Choroid plexus epithelial cell (primary cell): ENCODE results near the gene GATA5.

ENCODE experiments used
- DNase-seq: peaks from one replicate; pipeline ENCODE4 v3.0.0-alpha.2; 2010; ENCODE audit warnings: low read depth
- H3K4me3 ChIP-seq: 2 replicates; pipeline ENCODE4 v1.5.1; 2011; ENCODE audit warnings: low read depth, mild to moderate bottlenecking, control low read depth, low read length, moderate library complexity
- TF ChIP-seq, protein P1 (sequence below): conservative IDR thresholded peaks from 2 replicates; pipeline ENCODE4 v1.5.1; 2011; ENCODE audit warnings: low read depth, mild to moderate bottlenecking, control low read depth, inconsistent platforms, low read length, moderate library complexity

GATA5 gene

DNA sequence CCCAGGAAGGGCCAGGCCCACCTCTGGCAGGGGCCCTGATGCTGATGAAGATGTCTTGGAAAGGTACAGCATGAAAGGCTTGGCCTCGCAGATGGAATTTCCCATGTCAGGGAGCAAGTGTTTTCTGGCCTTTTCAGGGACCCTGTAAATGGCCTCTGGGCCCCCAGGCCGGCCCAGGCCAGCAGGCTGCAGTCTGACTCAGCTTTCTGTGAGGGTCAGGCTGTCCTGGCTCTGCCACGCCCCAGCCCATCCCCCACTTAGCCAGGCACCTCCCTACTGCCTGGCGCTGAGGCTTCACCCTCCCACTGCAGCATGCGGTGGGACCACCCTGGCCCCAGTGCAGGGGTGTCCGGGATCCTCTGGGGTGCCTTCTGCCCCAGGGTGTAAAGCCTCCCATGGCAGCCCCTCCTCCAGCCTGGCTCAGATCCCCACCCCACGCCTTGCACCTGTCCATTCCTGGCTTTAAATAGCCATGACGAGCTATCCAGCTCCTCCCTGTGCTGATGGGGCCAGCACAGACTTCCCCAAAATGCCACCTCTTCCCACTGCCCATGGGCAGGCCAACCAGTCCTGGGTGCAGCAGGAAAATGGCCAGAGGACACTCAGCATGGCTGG, 35.6 kb upstream of the GATA5 start:
- no peak for DNase-seq
- TF ChIP-seq, protein P1, sequence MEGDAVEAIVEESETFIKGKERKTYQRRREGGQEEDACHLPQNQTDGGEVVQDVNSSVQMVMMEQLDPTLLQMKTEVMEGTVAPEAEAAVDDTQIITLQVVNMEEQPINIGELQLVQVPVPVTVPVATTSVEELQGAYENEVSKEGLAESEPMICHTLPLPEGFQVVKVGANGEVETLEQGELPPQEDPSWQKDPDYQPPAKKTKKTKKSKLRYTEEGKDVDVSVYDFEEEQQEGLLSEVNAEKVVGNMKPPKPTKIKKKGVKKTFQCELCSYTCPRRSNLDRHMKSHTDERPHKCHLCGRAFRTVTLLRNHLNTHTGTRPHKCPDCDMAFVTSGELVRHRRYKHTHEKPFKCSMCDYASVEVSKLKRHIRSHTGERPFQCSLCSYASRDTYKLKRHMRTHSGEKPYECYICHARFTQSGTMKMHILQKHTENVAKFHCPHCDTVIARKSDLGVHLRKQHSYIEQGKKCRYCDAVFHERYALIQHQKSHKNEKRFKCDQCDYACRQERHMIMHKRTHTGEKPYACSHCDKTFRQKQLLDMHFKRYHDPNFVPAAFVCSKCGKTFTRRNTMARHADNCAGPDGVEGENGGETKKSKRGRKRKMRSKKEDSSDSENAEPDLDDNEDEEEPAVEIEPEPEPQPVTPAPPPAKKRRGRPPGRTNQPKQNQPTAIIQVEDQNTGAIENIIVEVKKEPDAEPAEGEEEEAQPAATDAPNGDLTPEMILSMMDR, result no peak
- no peak overlapping the region for H3K4me3 ChIP-seq

DNA sequence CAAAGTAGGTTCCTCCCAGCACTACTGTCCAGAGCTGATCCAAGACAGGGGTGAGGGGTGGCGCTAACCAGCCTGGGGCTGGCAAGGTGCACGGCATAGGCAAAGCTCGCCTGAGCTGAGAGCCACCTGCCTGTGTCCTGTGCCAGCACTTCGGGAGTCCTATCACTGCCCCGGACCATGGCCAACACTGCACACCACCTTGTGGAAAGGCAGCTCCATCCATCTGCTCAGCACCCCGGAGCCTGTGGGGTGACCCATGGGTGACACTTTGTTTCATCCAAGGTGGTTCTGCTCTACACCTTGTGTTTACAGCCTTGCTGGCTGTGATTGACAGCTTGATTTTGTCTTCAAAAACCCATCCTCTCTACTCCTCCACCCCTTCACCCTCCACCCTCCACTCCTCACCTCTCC, 32.9 kb upstream of the GATA5 start:
- no peak overlapping the region for H3K4me3 ChIP-seq
- DNase-seq, result no peak
- TF ChIP-seq, protein P1, result no peak

DNA sequence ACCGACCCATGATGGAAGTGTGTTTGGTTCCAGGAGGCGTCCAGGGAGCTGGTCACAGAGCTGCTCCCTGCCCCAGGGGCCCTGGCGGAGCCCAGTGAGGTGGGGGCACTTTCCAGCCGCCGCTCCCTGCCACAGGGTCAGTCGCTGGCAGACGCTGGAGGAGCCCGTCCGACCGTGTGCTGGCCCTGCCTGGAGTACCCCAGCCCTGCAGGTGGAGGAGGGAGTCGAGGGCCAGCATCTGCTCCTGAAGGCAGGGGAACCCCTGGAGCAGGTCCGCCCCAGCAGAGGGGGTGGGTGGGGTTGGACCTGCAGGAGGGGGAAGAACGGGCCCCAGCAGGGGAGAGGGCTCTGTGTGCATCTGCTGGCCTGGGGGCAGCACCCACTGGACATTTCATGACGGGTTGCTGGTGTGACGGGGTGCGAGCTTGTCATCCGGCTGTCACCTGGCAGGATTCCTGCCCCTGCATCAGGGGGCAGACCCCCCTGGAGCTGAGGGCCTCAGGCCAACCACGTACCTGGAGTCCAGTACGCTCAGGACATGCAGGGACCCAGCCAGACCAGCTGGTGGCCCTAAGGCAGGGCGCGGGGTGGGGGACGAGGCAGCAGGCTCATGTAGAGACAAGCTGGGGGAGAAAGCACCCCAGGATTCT, 32.3 kb upstream of the GATA5 start:
- TF ChIP-seq, protein P1, result no peak
- no peak overlapping the region for H3K4me3 ChIP-seq
- DNase-seq, result no peak

DNA sequence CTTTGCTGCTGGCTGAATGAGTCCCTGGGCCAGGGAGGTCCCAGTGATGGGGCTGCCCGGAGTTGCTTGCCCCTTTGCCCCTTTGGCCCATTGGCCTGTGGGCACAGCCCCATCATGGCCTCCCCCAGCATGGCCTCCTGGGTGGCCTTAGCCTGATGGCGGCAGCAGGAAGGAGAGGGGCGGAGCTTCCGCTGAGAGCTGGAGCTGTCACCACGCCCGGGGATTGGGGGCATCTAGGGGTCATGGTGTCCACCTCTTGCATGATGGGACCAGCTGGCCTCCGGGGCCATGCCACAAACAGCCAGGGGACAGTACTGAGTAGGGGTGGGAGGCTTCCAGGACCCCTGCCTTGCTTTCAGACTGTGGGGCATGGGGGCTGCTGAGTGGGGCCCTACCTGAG, 31.5 kb upstream of the GATA5 start:
- TF ChIP-seq, protein P1, result no peak
- no peak for DNase-seq
- H3K4me3 ChIP-seq, result no peak overlapping the region

DNA sequence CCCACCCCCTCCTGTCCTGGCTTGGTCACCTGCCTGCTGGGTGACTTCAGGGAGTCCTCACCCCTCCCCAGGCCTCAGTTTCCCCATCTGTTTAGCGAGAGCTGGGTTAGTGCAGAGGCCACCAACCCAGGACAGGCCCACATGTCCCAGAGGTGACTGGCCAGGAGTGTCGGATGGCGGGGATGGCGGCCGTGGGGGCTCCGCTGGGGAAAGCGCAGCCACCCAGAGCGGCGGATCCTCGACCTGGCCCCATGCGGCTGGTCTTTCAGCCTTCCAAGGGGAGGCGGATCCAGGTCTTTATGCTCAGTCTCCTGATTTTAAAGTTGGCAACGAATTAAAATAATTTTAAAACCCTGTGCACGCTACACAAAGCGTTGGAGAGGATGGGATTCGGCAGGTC, 31.0 kb upstream of the GATA5 start:
- TF ChIP-seq, protein P1, result no peak
- no peak for DNase-seq
- H3K4me3 ChIP-seq, result no peak overlapping the region

DNA sequence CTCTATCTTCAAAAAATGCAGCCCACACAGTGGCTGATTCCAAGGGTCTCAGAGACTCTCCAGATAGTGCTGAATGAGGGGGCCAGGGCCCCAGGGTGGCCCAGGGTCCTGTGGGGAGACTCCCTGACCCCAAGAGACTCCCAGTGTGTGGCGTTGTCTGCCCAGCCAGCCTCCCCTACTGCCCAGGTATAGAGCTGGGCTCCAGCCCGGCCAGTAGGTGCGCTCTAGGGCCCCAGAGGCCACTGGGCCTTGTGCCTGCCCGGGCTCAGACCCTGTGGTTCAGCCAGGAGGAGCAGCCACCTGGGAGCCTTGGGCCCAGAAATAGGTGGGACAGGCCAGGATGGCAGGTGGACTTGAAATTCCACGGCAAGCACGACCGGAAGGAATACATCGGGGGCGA, 30.3 kb upstream of the GATA5 start:
- TF ChIP-seq, protein P1, result no peak

More for the DNA sequence above, 30.3 kb upstream of the GATA5 start:
- no peak for DNase-seq
- no peak overlapping the region for H3K4me3 ChIP-seq
